HS-5 (cell line): Measurements from ENCODE around the gene TNS3.

Source experiments
- DNase-seq: peaks from one replicate; pipeline ENCODE4 v3.0.0-alpha.2; 2012; ENCODE audit warnings: low read depth

Gene TNS3

GRCh38 chr7:47347346-47347745, 234.6 kb downstream of the TNS3 start:
- no peak for DNase-seq

- no peak for DNase-seq
These were observed 235.5 kb downstream of the TNS3 start for GRCh38 chr7:47346377-47346914.

- no peak for DNase-seq
These were observed 236.0 kb downstream of the TNS3 start for GRCh38 chr7:47345857-47346298.

GRCh38 chr7:47344171-47344955, 237.5 kb downstream of the TNS3 start:
- no peak for DNase-seq

- DNase-seq = no peak
These were observed 238.9 kb downstream of the TNS3 start for GRCh38 chr7:47343061-47343455.

- no peak for DNase-seq
These were observed 239.4 kb downstream of the TNS3 start for GRCh38 chr7:47342296-47343060.

- no peak for DNase-seq
These were observed 241.4 kb downstream of the TNS3 start for GRCh38 chr7:47340517-47340916.

- DNase-seq = no peak
These were observed 243.9 kb downstream of the TNS3 start for GRCh38 chr7:47338026-47338425.

- DNase-seq = no peak
These were observed 244.4 kb downstream of the TNS3 start for GRCh38 chr7:47337531-47337930.

GRCh38 chr7:47336472-47337425, 245.2 kb downstream of the TNS3 start:
- no peak for DNase-seq

GRCh38 chr7:47335557-47336471, 246.1 kb downstream of the TNS3 start:
- peak; percentile 70 for DNase-seq

- DNase-seq = no peak
These were observed 246.8 kb downstream of the TNS3 start for GRCh38 chr7:47335071-47335470.

GRCh38 chr7:47333959-47334358, 248.0 kb downstream of the TNS3 start:
- DNase-seq = no peak

GRCh38 chr7:47333554-47333887, 248.4 kb downstream of the TNS3 start:
- DNase-seq = no peak

GRCh38 chr7:47332681-47333553, 249.0 kb downstream of the TNS3 start:
- DNase-seq = no peak

- DNase-seq = no peak
These were observed 249.7 kb downstream of the TNS3 start for GRCh38 chr7:47332213-47332612.

GRCh38 chr7:47331179-47331565, 250.7 kb downstream of the TNS3 start:
- DNase-seq = no peak

GRCh38 chr7:47330561-47331178, 251.2 kb downstream of the TNS3 start:
- DNase-seq = no peak

GRCh38 chr7:47330026-47330425, 251.9 kb downstream of the TNS3 start:
- DNase-seq = no peak
